GM12892 (cell line): ENCODE results near the gene DXO.
"Not testable (repeated sequence)": the region's sequence is repeated elsewhere in the genome, so short reads cannot be mapped to it uniquely, and the experiment has no call there.

ENCODE experiments used
- DNase-seq: peaks from one replicate; pipeline ENCODE4 v3.0.0; 2011; ENCODE audit not compliant: insufficient read length
- FAIRE-seq: peaks from 2 replicates; lab custom pipeline; 2011; peaks lifted over from hg19 to GRCh38; lab: Jason Lieb, UNC
- POLR2A ChIP-seq: IDR thresholded peaks from 2 replicates; pipeline ENCODE4 v1.6.1; 2011; ENCODE audit warnings: low read depth, low read length, control low read depth
- POLR2AphosphoS5 ChIP-seq: IDR thresholded peaks from 2 replicates; pipeline ENCODE4 v1.6.1; 2011; ENCODE audit warnings: low read depth, low read length, control low read depth
- TAF1 ChIP-seq: IDR thresholded peaks from 2 replicates; pipeline ENCODE4 v1.6.1; 2011; ENCODE audit warnings: low read depth, mild to moderate bottlenecking, control low read depth, low read length, borderline replicate concordance

DXO gene

DNA sequence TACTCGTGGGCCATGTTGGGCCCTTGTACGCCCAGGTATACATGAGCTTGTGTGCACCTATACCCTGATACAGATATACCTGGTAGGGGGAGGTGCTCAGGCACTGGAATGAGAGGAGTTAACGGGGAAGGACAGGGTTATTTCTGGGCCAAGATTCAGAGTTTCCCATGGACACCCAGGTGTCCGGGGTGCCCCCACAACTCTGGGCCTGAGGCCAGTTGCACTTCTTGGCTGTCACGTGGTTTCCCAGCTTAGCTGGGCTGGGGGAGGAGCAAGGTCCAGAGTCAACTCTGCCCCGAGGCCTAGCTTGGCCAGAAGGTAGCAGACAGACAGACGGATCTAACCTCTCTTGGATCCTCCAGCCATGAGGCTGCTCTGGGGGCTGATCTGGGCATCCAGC, 9.8 kb upstream of the DXO start, which contains the start of gene C4A:
Gene C4A, plus strand, starts transcription at position 314 of the 400 bp plus-strand sequence. Its CDS starts 51 bp downstream, at position 365.
- not testable (repeated sequence) for DNase-seq, FAIRE-seq

DNA sequence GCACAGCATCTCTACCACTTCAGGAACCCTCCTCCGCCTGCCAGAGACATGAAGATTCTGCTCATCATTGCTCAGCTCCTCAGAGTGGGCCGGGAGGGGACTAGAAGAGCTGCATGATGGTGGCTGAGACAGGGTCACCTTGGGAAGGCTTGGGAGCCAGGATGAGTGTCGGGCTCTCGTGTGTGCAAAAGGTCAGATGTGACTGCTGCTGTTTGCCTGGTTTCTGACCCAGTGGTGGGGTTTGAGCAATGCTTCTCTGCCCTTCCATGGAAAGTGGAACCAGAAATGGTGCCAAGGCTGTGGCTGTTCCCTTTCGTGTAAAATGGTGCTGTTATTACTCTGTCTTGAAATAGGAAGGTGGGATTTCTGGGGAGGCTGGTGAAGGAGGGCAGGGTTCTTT, 9.1 kb upstream of the DXO start:
- not testable (repeated sequence) for FAIRE-seq

DNA sequence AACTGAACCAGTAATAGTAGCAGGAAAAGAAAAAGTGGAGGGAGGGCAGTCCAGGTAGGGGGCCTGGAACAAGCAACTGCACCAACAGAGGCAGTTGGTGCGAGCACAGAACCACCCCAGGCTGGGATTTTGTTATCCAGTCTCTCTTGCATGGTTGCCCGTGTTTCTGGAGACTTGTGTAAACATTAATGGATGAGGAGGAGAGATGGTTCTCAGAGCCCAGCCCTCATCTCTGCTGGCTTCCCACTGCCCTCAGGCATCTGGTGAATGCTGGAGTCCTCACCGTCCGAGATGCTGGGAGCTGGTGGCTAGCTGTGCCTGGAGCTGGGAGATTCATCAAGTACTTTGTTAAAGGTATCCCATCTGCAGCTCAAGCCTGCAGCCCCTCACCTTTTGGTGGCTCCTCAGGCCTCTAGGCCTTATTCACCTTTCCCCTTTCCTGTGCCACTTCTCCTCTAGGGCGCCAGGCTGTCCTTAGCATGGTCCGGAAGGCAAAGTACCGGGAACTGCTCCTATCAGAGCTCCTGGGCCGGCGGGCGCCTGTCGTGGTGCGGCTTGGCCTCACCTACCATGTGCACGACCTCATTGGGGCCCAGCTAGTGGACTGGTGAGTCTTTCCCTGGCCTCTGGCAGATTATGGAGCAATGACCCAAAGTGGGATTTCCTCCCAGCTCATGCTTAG, 8.4 kb upstream of the DXO start:
- FAIRE-seq, DNase-seq: not testable (repeated sequence)

More for the DNA sequence above, 9.1 kb upstream of the DXO start:
- not testable (repeated sequence) for DNase-seq

DNA sequence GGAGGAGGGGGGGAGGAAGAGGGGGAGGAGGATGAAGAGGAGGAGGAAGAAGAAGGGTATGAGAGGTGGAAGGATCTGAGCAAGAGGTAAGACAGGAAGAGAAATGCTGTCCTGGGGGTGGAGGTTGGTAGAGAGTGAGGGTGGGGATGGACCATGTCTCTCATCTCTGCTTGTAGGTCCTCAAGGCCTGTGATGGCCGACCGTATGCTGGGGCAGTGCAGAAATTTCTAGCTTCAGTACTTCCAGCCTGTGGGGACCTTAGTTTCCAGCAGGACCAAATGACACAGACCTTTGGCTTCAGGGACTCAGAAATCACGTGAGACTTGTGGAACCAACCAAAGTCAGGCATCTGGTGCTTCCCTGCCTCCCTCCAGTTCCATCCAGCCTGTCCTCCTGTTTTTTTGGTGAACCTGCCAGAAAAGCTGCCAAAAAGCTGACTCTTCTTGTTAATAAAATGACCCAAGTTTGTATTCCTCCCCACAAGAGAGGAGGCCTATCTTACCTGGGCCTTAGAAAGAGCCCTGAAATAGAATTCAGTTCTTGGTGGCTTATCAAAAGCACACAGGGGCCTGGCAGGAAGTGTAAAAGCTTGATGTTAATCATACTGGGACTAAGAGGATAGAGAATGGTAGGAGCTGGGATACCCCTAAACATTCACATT, 7.4 kb upstream of the DXO start:
- no peak for DNase-seq
- TF ChIP-seq TAF1: no peak
- no peak for TF ChIP-seq POLR2A
- TF ChIP-seq POLR2AphosphoS5: no peak

DNA sequence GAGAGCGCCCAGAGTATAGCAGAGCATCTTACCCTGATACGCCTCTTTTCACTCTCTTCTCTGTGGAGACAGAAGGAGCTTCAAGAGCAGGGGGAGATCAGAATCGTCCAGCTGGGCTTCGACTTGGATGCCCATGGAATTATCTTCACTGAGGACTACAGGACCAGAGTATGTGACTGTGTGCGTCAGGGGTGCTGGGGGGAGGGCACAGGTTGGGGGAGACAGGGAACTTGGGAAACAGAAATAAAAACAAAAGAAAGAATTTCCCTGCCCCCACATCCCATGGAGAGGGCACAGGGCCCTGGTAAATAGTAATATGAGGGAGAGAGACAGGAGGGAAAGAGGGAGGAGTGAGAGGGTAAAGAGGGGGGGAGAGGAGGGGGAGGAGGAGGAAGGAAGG, 6.9 kb upstream of the DXO start:
- TF ChIP-seq TAF1 (no peak), POLR2A (no peak), POLR2AphosphoS5 (no peak)
- no peak for DNase-seq

More for the DNA sequence above, 7.4 kb upstream of the DXO start:
- no peak for FAIRE-seq

DNA sequence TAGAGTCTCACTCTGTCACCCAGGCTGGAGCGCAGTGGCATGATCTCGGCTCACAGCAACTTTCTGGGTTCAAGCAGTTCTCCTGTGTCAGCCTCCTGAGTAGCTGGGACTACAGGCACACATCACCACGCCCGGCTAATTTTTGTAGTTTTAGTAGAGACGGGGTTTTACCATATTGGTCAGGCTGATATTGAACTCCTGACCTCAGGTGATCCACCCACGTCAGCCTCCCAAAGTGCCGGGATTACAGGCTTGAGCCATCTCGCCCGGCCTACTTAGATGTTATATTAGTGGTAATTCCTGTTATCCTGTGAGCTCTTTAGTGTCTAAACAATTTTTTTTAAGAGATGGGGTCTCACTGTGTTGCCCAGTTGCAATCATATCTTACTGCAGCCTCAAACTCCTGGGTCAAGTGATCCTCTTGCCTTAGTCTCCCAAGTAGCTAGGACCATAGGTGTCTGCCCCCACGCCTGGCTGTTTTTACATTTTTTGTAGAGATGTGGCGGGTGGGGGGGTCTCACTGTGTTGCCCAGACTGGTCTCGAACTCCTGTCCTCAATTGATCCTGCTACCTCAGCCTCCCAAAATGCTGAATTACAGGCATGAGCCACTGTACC, 6.0 kb upstream of the DXO start:
- no peak for TF ChIP-seq POLR2A
- no peak for TF ChIP-seq TAF1
- TF ChIP-seq POLR2AphosphoS5: no peak
- FAIRE-seq (no peak), DNase-seq (no peak)

More for the DNA sequence above, 6.9 kb upstream of the DXO start:
- FAIRE-seq: no peak

DNA sequence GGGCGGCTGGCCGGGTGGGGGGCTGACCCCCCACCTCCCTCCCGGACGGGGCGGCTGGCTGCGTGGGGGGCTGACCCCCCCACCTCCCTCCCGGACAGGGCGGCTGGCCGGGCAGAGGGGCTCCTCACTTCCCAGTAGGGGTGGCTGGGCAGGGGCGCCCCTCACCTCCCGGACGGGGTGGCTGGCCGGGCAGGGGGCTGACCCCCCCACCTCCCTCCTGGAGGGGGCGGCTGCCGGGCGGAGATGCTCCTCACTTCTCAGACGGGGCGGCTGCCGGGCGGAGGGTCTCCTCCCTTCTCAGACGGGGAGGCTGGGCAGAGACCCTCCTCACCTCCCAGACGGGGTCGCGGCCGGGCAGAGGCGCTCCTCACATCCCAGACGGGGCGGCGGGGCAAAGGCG, 4.1 kb upstream of the DXO start:
- not testable (repeated sequence) for FAIRE-seq, DNase-seq

DNA sequence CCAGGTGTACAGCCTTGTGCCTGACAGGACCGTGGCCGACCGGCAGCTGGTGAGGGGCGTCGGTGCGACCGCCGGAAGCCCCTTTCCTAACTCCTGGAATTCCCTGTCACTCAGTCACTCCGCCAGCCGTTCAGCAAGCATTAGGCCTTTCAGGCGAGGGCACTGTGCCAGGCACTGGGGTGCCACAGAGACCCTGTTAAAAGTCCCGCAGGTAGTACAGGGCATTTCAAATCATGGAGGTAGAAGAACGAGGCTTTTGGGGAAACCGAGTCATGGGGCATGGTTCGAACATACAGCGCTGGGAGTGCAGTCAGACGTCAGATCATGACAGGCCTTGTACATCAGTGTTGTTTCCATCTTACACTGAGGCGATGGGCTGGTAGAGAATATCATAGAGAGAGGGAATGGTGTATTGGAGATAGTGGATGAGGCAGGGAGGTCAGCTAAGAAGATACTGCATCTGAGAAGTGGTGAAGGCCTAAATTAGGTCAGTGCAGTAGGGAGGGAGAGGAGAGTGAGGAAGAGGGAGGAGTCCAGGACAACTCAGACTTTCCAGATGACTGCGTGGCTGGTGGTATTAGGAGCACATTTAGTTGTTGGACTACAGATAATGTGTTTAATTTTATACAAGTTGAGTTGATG, 892 bp upstream of the DXO start:
- no peak for TF ChIP-seq TAF1
- DNase-seq: no peak
- FAIRE-seq: no peak

DNA sequence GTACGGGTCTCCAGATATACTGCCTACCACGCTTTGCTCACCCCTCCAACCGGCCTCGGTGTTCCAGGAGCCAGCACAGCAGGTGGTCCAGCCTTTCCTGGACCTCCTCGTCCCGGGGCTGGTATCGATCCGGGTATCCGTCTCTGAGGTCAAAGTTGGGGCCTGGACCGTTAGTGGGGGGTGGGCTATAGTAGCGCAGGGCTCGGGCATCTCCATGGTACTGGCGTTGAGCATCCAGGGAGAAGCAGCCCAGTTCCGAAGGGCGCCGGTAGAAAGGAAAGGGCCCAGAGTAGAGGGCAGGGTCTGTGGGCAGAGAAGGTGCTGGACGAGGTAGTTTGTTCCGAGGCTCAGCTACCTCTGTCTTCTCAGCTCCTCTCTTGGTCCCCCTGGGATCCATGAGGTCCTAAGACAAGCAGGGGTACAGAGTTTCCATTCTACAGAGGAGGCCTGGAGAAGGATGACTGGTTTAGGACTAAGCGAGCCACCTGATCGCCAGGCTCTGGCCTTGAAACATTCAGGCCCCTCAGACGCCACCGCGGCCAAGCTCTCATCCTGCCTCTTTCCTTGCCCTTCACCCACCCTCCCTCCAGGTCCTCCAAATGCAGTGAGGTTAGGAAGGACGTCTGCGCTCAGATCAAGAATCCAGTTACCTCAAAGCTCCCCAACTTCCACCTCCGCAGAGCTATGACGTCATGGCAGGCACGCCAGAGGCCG, 502 bp downstream of the DXO start:
- peak; percentile 29 for DNase-seq
- FAIRE-seq: no peak
- peak; percentile 48; the same call in 1 of the 2 replicates for TF ChIP-seq POLR2AphosphoS5
- TF ChIP-seq TAF1: no peak

DNA sequence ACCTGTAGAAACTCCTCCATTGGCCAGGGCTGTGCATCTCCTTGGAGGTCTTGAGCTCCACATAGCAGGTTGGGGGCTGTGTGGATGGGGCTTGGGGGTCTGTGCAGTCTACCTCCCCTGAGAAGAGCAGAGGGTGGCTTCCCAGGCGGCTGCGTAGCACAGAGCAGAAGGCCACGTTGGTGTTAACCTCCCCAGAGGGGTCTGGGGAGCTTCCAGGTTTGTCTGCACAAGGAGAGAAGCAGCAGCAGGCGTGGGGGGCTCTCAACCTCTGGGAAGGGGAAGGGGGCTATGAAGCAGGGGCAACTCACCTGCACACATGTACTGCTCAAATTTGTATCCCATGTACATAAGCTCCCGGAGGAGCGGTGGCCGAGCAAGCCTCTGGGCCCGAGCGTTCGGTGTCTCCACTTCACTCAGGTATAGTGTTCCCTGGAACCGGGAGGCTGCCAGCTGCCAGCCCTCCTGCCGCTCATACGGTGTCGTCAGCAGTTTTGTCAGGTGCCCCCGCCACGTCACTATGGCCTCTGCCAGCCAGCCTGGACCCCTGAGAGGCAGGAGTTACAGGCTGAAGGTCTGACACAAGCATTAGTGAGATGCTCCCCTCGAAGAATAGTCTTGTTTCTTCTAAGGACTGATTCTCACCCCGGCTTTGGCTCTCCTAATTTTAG, 1.2 kb downstream of the DXO start:
- DNase-seq (no peak), FAIRE-seq (no peak)
- no peak for TF ChIP-seq TAF1

DNA sequence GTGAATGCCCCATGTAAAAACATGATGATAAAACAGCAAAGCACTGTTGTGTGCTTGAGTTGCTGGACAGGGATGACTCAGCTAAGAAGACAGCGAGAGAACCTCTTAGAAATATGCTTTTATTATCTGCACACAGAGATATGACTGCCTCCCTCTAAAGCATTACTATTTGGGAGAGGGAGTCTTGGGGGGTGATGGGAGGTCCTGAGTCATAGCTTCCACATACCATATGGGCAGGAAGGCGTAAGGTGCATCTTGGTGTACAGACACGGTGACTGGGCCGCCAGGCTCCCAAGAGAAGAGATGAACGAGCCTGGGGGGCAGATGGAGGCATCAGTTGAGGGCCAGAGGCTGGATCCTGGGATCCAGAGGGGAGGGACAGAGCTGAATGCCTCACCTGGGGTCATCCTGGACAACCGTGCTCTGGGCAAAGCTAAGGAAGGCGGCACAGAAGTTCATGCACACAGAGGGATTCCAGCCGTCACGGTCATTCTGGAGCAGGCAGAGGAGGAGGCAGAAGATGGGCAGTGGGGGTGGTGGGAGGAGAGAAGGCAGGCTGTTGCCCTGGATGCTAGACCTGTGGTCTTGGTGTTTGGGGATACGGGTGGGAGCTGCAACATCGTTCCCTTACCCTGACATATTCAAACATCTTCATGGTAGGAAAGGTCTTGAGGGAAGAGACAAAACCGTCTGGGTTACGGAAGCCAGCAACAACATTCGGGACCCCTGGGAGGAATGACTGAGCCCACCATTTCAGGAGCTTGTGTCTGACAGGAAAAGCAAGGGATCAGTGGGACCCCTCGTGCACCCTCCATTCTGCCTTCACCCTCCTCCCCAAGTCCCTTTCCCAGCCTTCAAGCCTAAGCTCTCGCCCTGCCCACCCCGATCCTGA, 2.0 kb downstream of the DXO start:
- no peak for DNase-seq
- FAIRE-seq: no peak
- no peak for TF ChIP-seq TAF1
- TF ChIP-seq POLR2A: peak; percentile 12
